WI38 (cell line): ENCODE data around the gene JADE1.

Source experiments
- H3K4me3 ChIP-seq: 2 replicates; pipeline ENCODE4 v1.5.1; 2011; ENCODE audit warnings: low read depth, mild to moderate bottlenecking, control low read depth, low read length
- CTCF ChIP-seq: IDR thresholded peaks from 2 replicates; pipeline ENCODE4 v1.5.1; 2012; ENCODE audit warnings: low read depth, mild to moderate bottlenecking, control low read depth, low read length

JADE1 gene

GRCh38 chr4:128913228-128913627 is 103.7 kb downstream of the JADE1 start:
- no peak overlapping the region for H3K4me3 ChIP-seq
- TF ChIP-seq CTCF: no peak

GRCh38 chr4:128915544-128915943 is 106.0 kb downstream of the JADE1 start:
- H3K4me3 ChIP-seq: no peak overlapping the region
- TF ChIP-seq CTCF: no peak

- no peak for TF ChIP-seq CTCF
- no peak overlapping the region for H3K4me3 ChIP-seq
Observed at GRCh38 chr4:128916832-128917231, 107.3 kb downstream of the JADE1 start.

GRCh38 chr4:128917781-128918180 is 108.3 kb downstream of the JADE1 start:
- TF ChIP-seq CTCF: no peak
- no peak overlapping the region for H3K4me3 ChIP-seq

- TF ChIP-seq CTCF: no peak
- no peak overlapping the region for H3K4me3 ChIP-seq
Observed at GRCh38 chr4:128921954-128922353, 112.5 kb downstream of the JADE1 start.
